Right lobe of liver (tissue), 6 donors: Measurements from ENCODE around the gene HACD2. TPM values are rescaled to one million over a fixed set of nuclear protein-coding genes. Genes with fewer than 3 reads are reported as not detected.

Experiments
- ATAC-seq, 4 donors: fragments of 200-7000 bp; cut with Tn5 transposase; one replicate each; pipeline ENCODE4 v1.9.1; 2020; ENCODE audit warnings: mild to moderate bottlenecking in 4 of 4, moderate library complexity in 4 of 4
- DNase-seq, 3 donors: peaks; one replicate each; pipeline ENCODE4 v3.0.0-alpha.2; 2020
- H3K27ac ChIP-seq, 3 donors: fragments of 200-600 bp; one replicate each; pipeline ENCODE4 v1.8.0; 2022
- H3K27me3 ChIP-seq, 2 donors: fragments of 200-600 bp; one replicate each; pipeline ENCODE4 v1.8.0; 2022
- H3K36me3 ChIP-seq, 4 donors: fragments of 200-600 bp; sonication (generic) in 1 of 4; one replicate each; pipeline versions ENCODE4 v1.5.1 to v1.8.0; 2017 to 2022; ENCODE audit warnings: control low read depth in 1 of 4
- H3K4me1 ChIP-seq, 4 donors: fragments of 200-600 bp; sonication (generic) in 1 of 4; one replicate each; pipeline versions ENCODE4 v1.5.1 to v1.8.0; 2017 to 2022; ENCODE audit warnings: control low read depth in 1 of 4
- H3K4me3 ChIP-seq, 3 donors: fragments of 200-600 bp; one replicate each; pipeline ENCODE4 v1.8.0; 2022
- H3K9me3 ChIP-seq, 4 donors: fragments of 200-600 bp; sonication (generic) in 1 of 4; one replicate each; pipeline versions ENCODE4 v1.5.1 to v1.8.0; 2017 to 2022; ENCODE audit warnings: control low read depth in 1 of 4
- POLR2A ChIP-seq: fragments of 450-650 bp; IDR thresholded peaks from one replicate; pipeline ENCODE4 v1.6.1; 2017; ENCODE audit warnings: antibody characterized with exemption, mild to moderate bottlenecking
- WGBS: methylation state at CpG from one replicate; pipeline ENCODE4 v1.1.6; 2018; ENCODE audit warnings: low coverage, low lambda C conversion rate; ENCODE audit not compliant: insufficient coverage; ENCODE audit errors: missing lambda C conversion rate; 5-methylcytosine and 5-hydroxymethylcytosine counted together
- intact Hi-C, 2 donors: fragments of 100-400 bp; cut with DNase I; formaldehyde crosslinking; loops; one replicate each; pipeline versions ENCODE4 v1.11.2 to v1.14.1; 2022
- total RNA-seq, 6 experiments: library from RNA; depleted of rRNA in 2 of 6; stranded (reverse); fragments of >200 nt in 2 of 6; fragmentation: NEBNext Ultra II Directional in 3 of 6; extraction: Animal tissue kit (Norgen Biotek cat#: 25700) in 3 of 6; gene quantifications; one replicate each; pipeline versions ENCODE4 v1.1.0 to v1.2.4, GENCODE V29; 2016 to 2023
- TF ChIP-seq, protein P1 (sequence below), 4 donors: fragments of 200-600 bp in 3 of 4; fragments of 450-650 bp in 1 of 4; IDR thresholded peaks; one replicate each; pipeline versions ENCODE4 v1.5.1 to v1.8.0; 2016 to 2022; ENCODE audit warnings: antibody characterized with exemption in 4 of 4, mild to moderate bottlenecking in 2 of 4
- donor health status: DM: no; HTN: yes; CAD: no.
- donor health status: DM: no; HTN: no; CAD: no.
- donor health status: DM: no; HTN: no; CAD: no.
- donor health status: DM: no; HTN: yes; CAD: no.
- donor health status: DM: no; HTN: yes; CAD: no.

The HACD2 gene
- total RNA-seq, 6 experiments from 2014 or later: 23.0 to 39.8 (median 27.2) TPM

DNA sequence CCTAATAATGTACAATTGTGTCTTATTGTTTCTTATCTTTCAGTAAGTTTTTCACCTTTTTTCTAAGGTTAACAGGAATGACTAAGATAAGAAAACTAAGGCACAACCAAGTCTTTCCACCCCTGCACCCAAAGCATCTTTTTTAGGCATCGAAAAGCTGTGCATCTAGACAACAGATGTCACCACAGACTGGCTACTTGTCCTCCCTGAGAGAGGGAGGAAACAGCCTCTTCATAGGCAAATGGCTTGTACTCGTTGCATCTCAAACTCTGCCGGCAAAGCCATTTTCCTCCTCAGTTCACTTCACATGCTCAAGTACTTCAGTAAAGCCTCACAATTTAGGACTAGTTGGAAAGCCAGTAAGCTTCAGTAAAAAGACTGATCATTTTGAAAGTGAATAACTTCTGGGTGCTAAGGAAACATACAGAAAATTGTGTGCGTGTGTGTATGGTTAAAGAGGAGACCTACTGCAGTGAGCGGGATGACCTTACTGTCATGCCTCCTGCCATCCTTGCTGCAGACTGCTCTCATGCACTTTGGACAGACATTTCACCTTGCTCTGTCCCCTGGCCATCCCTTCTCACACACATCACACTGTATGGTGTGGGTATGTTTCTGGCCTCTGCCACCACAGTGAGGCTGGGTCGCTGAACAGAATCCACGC lies 36.5 kb upstream of the HACD2 start:
- H3K27me3 ChIP-seq: no peaks in the 10 kb centered on the region
- DNase-seq (no peak), ATAC-seq (no peak)
- 76% methylated on average over 5 of the region's 7 CpGs for WGBS
- no peak overlapping the region for H3K4me3 ChIP-seq
- peaks cover 0 to 29% (median 4%) of the 10 kb centered on the region in 4 donors for H3K36me3 ChIP-seq
- intact Hi-C loops: no loop called here
- H3K4me1 ChIP-seq: peaks cover 0 to 3% (median 1%) of the 10 kb centered on the region in 4 donors
- no peaks in the 10 kb centered on the region for H3K9me3 ChIP-seq
- H3K27ac ChIP-seq: no peak overlapping the region
- TF ChIP-seq, protein P1, sequence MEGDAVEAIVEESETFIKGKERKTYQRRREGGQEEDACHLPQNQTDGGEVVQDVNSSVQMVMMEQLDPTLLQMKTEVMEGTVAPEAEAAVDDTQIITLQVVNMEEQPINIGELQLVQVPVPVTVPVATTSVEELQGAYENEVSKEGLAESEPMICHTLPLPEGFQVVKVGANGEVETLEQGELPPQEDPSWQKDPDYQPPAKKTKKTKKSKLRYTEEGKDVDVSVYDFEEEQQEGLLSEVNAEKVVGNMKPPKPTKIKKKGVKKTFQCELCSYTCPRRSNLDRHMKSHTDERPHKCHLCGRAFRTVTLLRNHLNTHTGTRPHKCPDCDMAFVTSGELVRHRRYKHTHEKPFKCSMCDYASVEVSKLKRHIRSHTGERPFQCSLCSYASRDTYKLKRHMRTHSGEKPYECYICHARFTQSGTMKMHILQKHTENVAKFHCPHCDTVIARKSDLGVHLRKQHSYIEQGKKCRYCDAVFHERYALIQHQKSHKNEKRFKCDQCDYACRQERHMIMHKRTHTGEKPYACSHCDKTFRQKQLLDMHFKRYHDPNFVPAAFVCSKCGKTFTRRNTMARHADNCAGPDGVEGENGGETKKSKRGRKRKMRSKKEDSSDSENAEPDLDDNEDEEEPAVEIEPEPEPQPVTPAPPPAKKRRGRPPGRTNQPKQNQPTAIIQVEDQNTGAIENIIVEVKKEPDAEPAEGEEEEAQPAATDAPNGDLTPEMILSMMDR (IDR thresholded peaks at IDR 0.05): no peak
- no peak for TF ChIP-seq POLR2A

DNA sequence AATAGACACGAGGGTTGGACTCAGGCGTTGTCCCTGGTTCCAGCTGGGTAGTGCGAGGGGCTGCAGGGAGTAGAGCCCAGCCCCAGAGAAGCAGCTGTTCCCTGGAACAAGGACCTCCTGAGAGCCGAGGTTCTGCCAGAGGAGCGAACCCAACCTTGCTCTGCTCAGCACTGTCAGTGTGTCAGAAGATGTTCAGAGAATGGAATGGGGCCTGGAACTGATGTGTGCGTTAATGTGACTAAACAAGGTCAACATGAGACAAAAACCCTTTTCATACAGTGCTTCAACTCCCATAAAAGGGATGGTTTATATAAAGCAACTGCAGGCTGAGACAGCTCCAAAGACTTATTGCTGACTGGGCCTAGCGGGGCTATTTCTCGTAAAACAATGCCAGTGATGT lies 35.5 kb upstream of the HACD2 start:
- peaks cover 0 to 27% (median 4%) of the 10 kb centered on the region in 4 donors for H3K36me3 ChIP-seq
- peak overlapping the region in 1 of 3 donors; percentile 3 for H3K27ac ChIP-seq
- H3K27me3 ChIP-seq: no peaks in the 10 kb centered on the region
- 80% methylated on average over 3 of the region's 8 CpGs for WGBS
- ATAC-seq (peak in 2 of 4 donors; percentile 15 to 34), DNase-seq (no peak)
- H3K4me1 ChIP-seq: peaks cover 0 to 3% (median 1%) of the 10 kb centered on the region in 4 donors
- intact Hi-C loops: no loop called here
- no peaks in the 10 kb centered on the region for H3K9me3 ChIP-seq
- TF ChIP-seq, protein P1 (IDR thresholded peaks at IDR 0.05): no peak
- TF ChIP-seq POLR2A: no peak
- H3K4me3 ChIP-seq: no peak overlapping the region

DNA sequence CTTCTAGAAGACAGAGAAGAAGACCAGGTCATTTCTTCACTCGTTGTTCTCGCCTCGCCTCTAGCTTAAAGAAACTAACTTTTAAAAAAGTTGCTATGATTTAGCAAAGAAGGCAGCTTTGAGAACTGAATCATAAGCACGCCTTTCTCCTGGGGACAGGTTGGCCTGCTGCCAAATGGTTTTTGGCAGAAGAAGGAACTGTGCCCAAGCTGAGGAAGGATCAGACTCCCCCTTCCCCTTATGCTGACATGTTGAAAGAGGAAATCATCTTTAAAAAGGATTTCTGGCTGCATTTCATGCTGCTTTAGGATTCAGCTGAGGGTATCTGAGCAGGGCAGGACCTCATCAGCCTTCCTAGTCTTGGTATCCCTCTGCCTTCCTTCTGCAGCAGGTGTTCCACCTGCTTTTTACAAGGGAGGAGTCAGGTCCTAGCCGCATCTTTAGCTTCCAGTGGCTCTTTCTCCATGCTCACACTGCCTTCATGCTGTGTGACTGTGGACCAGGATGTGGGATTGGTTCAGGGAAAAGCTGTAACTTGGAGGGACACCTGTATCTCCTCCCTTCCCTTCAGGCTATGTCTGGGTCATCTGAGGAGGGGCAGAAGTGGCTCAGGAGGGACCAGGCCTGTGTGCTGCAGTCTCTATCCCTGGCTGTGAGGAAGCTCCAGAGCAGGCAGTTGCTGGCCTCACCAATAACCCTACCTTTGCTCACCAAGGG lies 34.1 kb upstream of the HACD2 start:
- H3K9me3 ChIP-seq: no peaks in the 10 kb centered on the region
- H3K27me3 ChIP-seq: no peaks in the 10 kb centered on the region
- 61% methylated on average over 5 of the region's 5 CpGs for WGBS
- peak; percentile 25 to 61 (median 58) for ATAC-seq
- TF ChIP-seq, protein P1 (IDR thresholded peaks at IDR 0.05): no peak
- TF ChIP-seq POLR2A: no peak
- intact Hi-C loops: no loop called here
- peak overlapping the region in 1 of 3 donors; percentile 10 for H3K4me3 ChIP-seq
- peaks cover 0 to 10% (median 4%) of the 10 kb centered on the region in 4 donors for H3K4me1 ChIP-seq
- H3K36me3 ChIP-seq: peaks cover 0 to 16% (median 4%) of the 10 kb centered on the region in 4 donors
- peak in 1 of 3 donors; percentile 61 for DNase-seq
- H3K27ac ChIP-seq: no peak overlapping the region

DNA sequence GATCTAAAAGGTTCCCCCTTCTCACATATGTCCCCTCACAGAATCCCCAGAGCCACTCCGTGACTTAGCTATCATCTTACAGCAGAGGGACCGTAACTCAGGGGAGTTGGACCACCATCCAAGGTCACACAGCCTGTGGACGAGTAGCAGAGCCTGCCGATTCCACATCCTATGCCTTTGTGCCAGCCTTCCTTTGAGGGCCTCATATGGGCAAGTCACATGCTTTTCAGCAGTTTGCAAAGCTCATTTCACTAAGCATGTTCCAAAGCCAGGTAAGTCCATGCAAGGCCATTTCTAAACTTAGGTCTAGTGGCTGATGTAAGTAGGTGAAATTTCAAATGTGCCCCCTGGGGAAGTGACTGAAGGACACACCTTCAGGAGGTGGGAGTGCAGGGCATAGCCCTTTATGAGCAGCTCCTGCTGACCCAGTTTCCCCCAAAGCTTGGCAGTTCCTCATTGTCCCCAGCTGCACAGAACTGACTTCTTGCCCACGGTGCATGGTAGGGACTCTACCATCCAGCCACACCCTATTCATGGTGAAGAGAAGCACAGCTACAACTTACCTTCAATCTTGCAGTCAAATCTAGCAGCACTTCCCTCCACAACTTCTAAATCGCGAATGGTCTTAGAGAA lies 33.3 kb upstream of the HACD2 start:
- DNase-seq (no peak), ATAC-seq (peak in 1 of 4 donors; percentile 6)
- Histone ChIP-seq H3K27ac (no peak overlapping the region), H3K9me3 (no peaks in the 10 kb centered on the region), H3K4me1 (peaks cover 0 to 14% (median 6%) of the 10 kb centered on the region in 4 donors), H3K27me3 (no peaks in the 10 kb centered on the region), H3K36me3 (peaks cover 0 to 12% (median 4%) of the 10 kb centered on the region in 4 donors), H3K4me3 (no peak overlapping the region)
- intact Hi-C loops: no loop called here
- TF ChIP-seq POLR2A: no peak
- TF ChIP-seq, protein P1 (IDR thresholded peaks at IDR 0.05): no peak
- 45% methylated on average over 6 of the region's 7 CpGs for WGBS
